Right lobe of liver (tissue), 4 donors: Measurements from ENCODE around the gene MCC.

Experiments used
- CTCF ChIP-seq, 4 donors: fragments of 200-600 bp in 3 of 4; fragments of 450-650 bp in 1 of 4; IDR thresholded peaks; one replicate each; pipeline versions ENCODE4 v1.5.1 to v1.8.0; 2016 to 2022; ENCODE audit warnings: antibody characterized with exemption in 4 of 4, mild to moderate bottlenecking in 2 of 4
- POLR2A ChIP-seq: fragments of 450-650 bp; IDR thresholded peaks from one replicate; pipeline ENCODE4 v1.6.1; 2017; ENCODE audit warnings: antibody characterized with exemption, mild to moderate bottlenecking
- donor health status: DM: no; HTN: no; CAD: no.
- donor health status: DM: no; HTN: no; CAD: no.
- donor health status: DM: no; HTN: yes; CAD: no.

- no peak for TF ChIP-seq CTCF (IDR thresholded peaks at IDR 0.05)
- no peak for TF ChIP-seq POLR2A
These were observed 224.7 kb downstream of the MCC start for GRCh38 chr5:113263545-113263944.
